K562 (cell line): ENCODE measurements around the gene IQCC. TPM values are rescaled to one million over a fixed set of nuclear protein-coding genes. Genes with fewer than 3 reads are reported as not detected.

Experiments used
- ATAC-seq: fragments of 200-7000 bp; cut with Tn5 transposase; 3 replicates; pipeline ENCODE4 v1.9.1; 2020; ENCODE audit warnings: moderate library complexity
- BruUV-seq: library from RNA; stranded (reverse); fragments of 400-500 nt; replicated peaks from 2 replicates; lab custom pipeline; 2021; lab: Mats Ljungman, UMichigan
- CTCF ChIA-PET: fragments of 300-600 bp; formaldehyde crosslinking; extraction: SDS; loops from one replicate; lab custom pipeline; 2021; ENCODE audit warnings: low intra/inter-chr PET ratio; lab: Yijun Ruan, JAX
- POLR2A ChIA-PET: fragments of 300-600, 350-650 bp; sonication (Branson Sonifier 250); formaldehyde crosslinking; extraction: SDS; loops from one replicate; lab custom pipeline; 2021; ENCODE audit warnings: antibody characterized with exemption, inconsistent platforms; lab: Yijun Ruan, JAX
- DNase-seq, 4 experiments: peaks; one replicate each; pipeline versions ENCODE4 v3.0.0 to v3.0.0-alpha.2; 2011 to 2018; ENCODE audit warnings: low spot score in 3 of 4, mixed read lengths in 3 of 4; ENCODE audit errors: extremely low read depth in 1 of 4
- FAIRE-seq: peaks from 2 replicates; lab custom pipeline; 2011; peaks lifted over from hg19 to GRCh38; lab: Jason Lieb, UNC
- H2AFZ ChIP-seq: 2 replicates; pipeline ENCODE4 v1.6.0; 2011; ENCODE audit warnings: low read depth, low read length, control low read depth, inconsistent platforms
- H3K27ac ChIP-seq: fragments of 200-600 bp; 3 replicates; pipeline ENCODE4 v1.8.0; 2011; ENCODE audit warnings: low read depth, mild to moderate bottlenecking, control low read depth, inconsistent platforms, low read length, moderate library complexity, mixed read lengths; ENCODE audit errors: extremely low read depth
- H3K27me3 ChIP-seq, 2 experiments: fragments of 300-600 bp in 1 of 2; 2 replicates in 1 of 2; 3 replicates in 1 of 2; pipeline versions ENCODE4 v1.6.0 to v1.8.0; 2011; ENCODE audit warnings: inconsistent platforms in 2 of 2, low read length in 2 of 2, mild to moderate bottlenecking in 1 of 2, mixed read lengths in 1 of 2, moderate library complexity in 1 of 2; ENCODE audit not compliant: control insufficient read depth in 2 of 2, insufficient read depth in 2 of 2
- H3K36me3 ChIP-seq: fragments of 300-600 bp; 3 replicates; pipeline ENCODE4 v1.8.0; 2011; ENCODE audit warnings: mild to moderate bottlenecking, low read length, inconsistent platforms; ENCODE audit not compliant: control insufficient read depth, insufficient read depth
- H3K4me1 ChIP-seq, 2 experiments: fragments of 200-600 bp in 1 of 2; replicated peaks in 1 of 2; 2 replicates in 1 of 2; 3 replicates in 1 of 2; pipeline versions ENCODE4 v1.5.1 to v1.8.0; 2011; ENCODE audit warnings: inconsistent platforms in 2 of 2, low read length in 2 of 2, mild to moderate bottlenecking in 1 of 2, mixed read lengths in 1 of 2, moderate library complexity in 1 of 2; ENCODE audit not compliant: control insufficient read depth in 2 of 2, insufficient read depth in 2 of 2
- H3K4me2 ChIP-seq: 2 replicates; pipeline ENCODE4 v1.6.1; 2011; ENCODE audit warnings: low read length, control low read depth, inconsistent platforms, mixed read lengths; ENCODE audit not compliant: insufficient read depth
- H3K4me3 ChIP-seq: fragments of 200-600 bp; sonication (generic), shearing (Covaris generic); 2 replicates; pipeline ENCODE4 v1.5.1; 2016; ENCODE audit warnings: control low read depth, inconsistent platforms
- H3K79me2 ChIP-seq: fragments of 200-600 bp; 3 replicates; pipeline ENCODE4 v1.8.0; 2011; ENCODE audit warnings: low read length, inconsistent platforms; ENCODE audit not compliant: control insufficient read depth, insufficient read depth
- H3K9ac ChIP-seq, 2 experiments: 2 replicates each; pipeline versions ENCODE4 v1.6.0 to v1.6.1; 2011; ENCODE audit warnings: low read depth in 2 of 2, low read length in 2 of 2, control low read depth in 1 of 2, inconsistent platforms in 1 of 2, mild to moderate bottlenecking in 1 of 2, mixed read lengths in 1 of 2; ENCODE audit not compliant: insufficient read depth in 1 of 2
- H3K9me1 ChIP-seq: one replicate; pipeline ENCODE4 v1.6.0; 2011; ENCODE audit warnings: inconsistent platforms, mild to moderate bottlenecking, low read length, moderate library complexity; ENCODE audit not compliant: control insufficient read depth, insufficient read depth
- H3K9me3 ChIP-seq: replicated peaks from 2 replicates; pipeline ENCODE4 v1.5.1; 2011; ENCODE audit warnings: low read depth, low read length, inconsistent platforms; ENCODE audit not compliant: control insufficient read depth, insufficient read depth
- H4K20me1 ChIP-seq: replicated peaks from 2 replicates; pipeline ENCODE4 v1.6.1; 2011; ENCODE audit warnings: low read length, inconsistent platforms, mixed read lengths; ENCODE audit not compliant: control insufficient read depth, insufficient read depth
- ATF3 ChIP-seq, 2 experiments: fragments of 450-650 bp in 1 of 2; sonication (generic) in 1 of 2; formaldehyde crosslinking in 1 of 2; IDR thresholded peaks in 1 of 2; conservative IDR thresholded peaks in 1 of 2; 2 replicates each; pipeline versions ENCODE4 v1.6.1 to v1.8.1; 2016 to 2023; ENCODE audit warnings: mild to moderate bottlenecking in 2 of 2, moderate library complexity in 2 of 2, inconsistent platforms in 1 of 2, missing genetic modification reagents in 1 of 2
- CXXC5 ChIP-seq: fragments of 250-450 bp; sonication (Bioruptor Pico); IDR thresholded peaks from 2 replicates; pipeline ENCODE4 v1.8.0; 2022; ENCODE audit warnings: inconsistent platforms, mild to moderate bottlenecking, moderate library complexity
- FOS ChIP-seq: IDR thresholded peaks from 3 replicates; pipeline ENCODE4 v1.6.1; 2011; ENCODE audit not compliant: insufficient read length; ENCODE audit errors: extremely low read depth
- KHSRP ChIP-seq: fragments of 450-650 bp; IDR thresholded peaks from 2 replicates; pipeline ENCODE4 v1.6.1; 2017
- RREB1 ChIP-seq: fragments of 250-450 bp; sonication (Bioruptor Pico); IDR thresholded peaks from 2 replicates; pipeline ENCODE4 v1.4.0; 2020
- SRSF1 ChIP-seq: fragments of 200-400 bp; formaldehyde crosslinking; IDR thresholded peaks from 2 replicates; pipeline ENCODE4 v1.6.1; 2017; ENCODE audit warnings: mild to moderate bottlenecking, low read depth, low read length, moderate library complexity
- ZBTB7A ChIP-seq: IDR thresholded peaks from 2 replicates; pipeline ENCODE4 v1.6.1; 2011; ENCODE audit warnings: low read depth, mild to moderate bottlenecking, low read length, moderate library complexity, borderline replicate concordance; ENCODE audit not compliant: control insufficient read depth
- ZNF395 ChIP-seq: fragments of 200-800 bp; sonication (Bioruptor generic); IDR thresholded peaks from 2 replicates; pipeline ENCODE4 v1.6.1; 2017; ENCODE audit warnings: missing genetic modification characterization, missing compliant biosample characterization
- WGBS: fragments of 100-300 bp; shearing (Covaris generic); methylation state at CpG from one replicate; pipeline ENCODE4 v1.1.6; 2016; ENCODE audit warnings: low coverage, mixed read lengths; ENCODE audit not compliant: insufficient coverage; ENCODE audit errors: missing lambda C conversion rate; 5-methylcytosine and 5-hydroxymethylcytosine counted together
- in situ Hi-C: fragments of 300-500 bp; cut with MboI; formaldehyde crosslinking; loops from 4 replicates; pipeline ENCODE4 v1.15.0; 2018; ENCODE audit warnings: inconsistent platforms, mixed read lengths
- intact Hi-C: fragments of 100-400 bp; cut with micrococcal nuclease; formaldehyde crosslinking; loops from 2 replicates; pipeline ENCODE4 v1.14.2; 2022
- polyA plus RNA-seq, 8 experiments: library from polyadenylated mRNA; depleted of rRNA in 4 of 8; stranded (reverse) in 5 of 8; unstranded in 3 of 8; fragments of >200 nt; fragmentation: Nextera tagmentation in 2 of 8; fragmentation: Illumina TruSeq in 1 of 8; extraction: Ambion mirVana in 2 of 8; extraction: Trizol in 1 of 8; gene quantifications; 2 replicates each; pipeline versions ENCODE4 v1.2.1 to v1.2.3, GENCODE V29; 2011 to 2014; ENCODE audit warnings: inconsistent platforms in 1 of 8, missing spikeins in 1 of 8
- total RNA-seq, 7 experiments: library from RNA; depleted of rRNA in 6 of 7; stranded (reverse); fragments of >200 nt in 6 of 7; fragmentation: Illumina TruSeq in 2 of 7; extraction: Trizol in 2 of 7; gene quantifications; 2 replicates each; pipeline versions ENCODE4 v1.2.1 to v1.2.3, GENCODE V29; 2011 to 2021; ENCODE audit warnings: low replicate concordance in 1 of 7
- TF ChIP-seq, protein P1 (sequence below), 3 experiments: IDR thresholded peaks in 2 of 3; conservative IDR thresholded peaks in 1 of 3; 2 replicates each; pipeline ENCODE4 v1.5.1; 2011 to 2012; ENCODE audit warnings: low read length in 3 of 3, mild to moderate bottlenecking in 3 of 3, control low read depth in 2 of 3, improper control_type of control experiment in 1 of 3, inconsistent platforms in 1 of 3, low read depth in 1 of 3, mixed read lengths in 1 of 3, moderate library complexity in 1 of 3; ENCODE audit not compliant: insufficient read depth in 2 of 3

Gene IQCC
- total and polyA plus RNA-seq, 9 of the 15 experiments (the other 6 are each of a cell fraction or from before 2014, with no cell fraction given): 8.1 to 16.5 (median 10.7) TPM

DNA sequence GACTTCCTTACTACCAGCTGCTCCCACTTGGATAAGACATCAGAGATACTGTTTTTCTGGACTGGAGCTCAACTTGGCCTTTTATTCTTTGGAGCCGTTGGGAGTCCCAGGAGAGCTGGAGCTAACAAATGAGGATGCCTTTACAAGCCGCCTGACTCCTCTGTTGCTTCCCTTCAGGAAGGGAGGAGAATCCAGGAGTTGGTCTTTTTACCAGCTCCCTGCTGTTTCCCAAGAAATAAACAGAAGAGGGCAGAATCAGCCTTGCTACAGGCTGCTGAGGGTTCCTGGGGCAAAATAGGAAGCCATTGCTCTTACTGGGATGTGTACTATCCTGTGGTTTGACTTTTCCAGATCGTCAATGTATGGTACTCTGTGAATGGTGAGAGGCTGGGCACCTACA, 18.2 kb downstream of the IQCC start:
- WGBS: 73% methylated on average over 3 of the region's 3 CpGs
- FAIRE-seq: no peak
- Histone ChIP-seq H4K20me1 (no peaks in the 10 kb centered on the region), H3K4me1 (peaks cover 19 to 22% of the 10 kb centered on the region in 2 experiments; a peak in 4 of 5 replicates), H3K36me3 (peaks cover 64% of the 10 kb centered on the region), H3K79me2 (peaks cover 49% of the 10 kb centered on the region), H3K27me3 (no peaks in the 10 kb centered on the region), H3K9me3 (no peaks in the 10 kb centered on the region), H3K9me1 (no peaks in the 10 kb centered on the region), H3K9ac (peak overlapping the region; percentile 83 to 96; a peak in 3 of 4 replicates), H3K4me2 (peak overlapping the region; percentile 98), H3K4me3 (peak overlapping the region; percentile 80), H2AFZ (no peak overlapping the region), H3K27ac (peak overlapping the region; percentile 50)
- no peak for DNase-seq
- intact Hi-C loops (loop anchor here (2.0 kb wide), 1 partner anchor 93 kb away; no protein-coding TSS in a partner anchor), in situ Hi-C loops (no loop called here)
- BruUV-seq: no TSS peak
- ATAC-seq: no peak
- ChIA-PET CTCF (interaction anchor here (0.6 kb wide), 1 partner anchor 193 kb away, joined by 4 read pairs; no protein-coding TSS in a partner anchor), POLR2A (interaction anchor here (0.7 to 6.5 kb wide), 9 partner anchors 8 to 369 kb away, joined by 3 to 40 read pairs (median 3); partner anchors contain the start of gene TXLNA)
- TF ChIP-seq RREB1 (CRISPR knock-in tag): no peak
- TF ChIP-seq KHSRP: no peak
- TF ChIP-seq SRSF1: no peak
- TF ChIP-seq ZNF395: no peak
- no peak for TF ChIP-seq ZBTB7A
- TF ChIP-seq CXXC5: no peak
- no peak for TF ChIP-seq FOS
- TF ChIP-seq, protein P1, sequence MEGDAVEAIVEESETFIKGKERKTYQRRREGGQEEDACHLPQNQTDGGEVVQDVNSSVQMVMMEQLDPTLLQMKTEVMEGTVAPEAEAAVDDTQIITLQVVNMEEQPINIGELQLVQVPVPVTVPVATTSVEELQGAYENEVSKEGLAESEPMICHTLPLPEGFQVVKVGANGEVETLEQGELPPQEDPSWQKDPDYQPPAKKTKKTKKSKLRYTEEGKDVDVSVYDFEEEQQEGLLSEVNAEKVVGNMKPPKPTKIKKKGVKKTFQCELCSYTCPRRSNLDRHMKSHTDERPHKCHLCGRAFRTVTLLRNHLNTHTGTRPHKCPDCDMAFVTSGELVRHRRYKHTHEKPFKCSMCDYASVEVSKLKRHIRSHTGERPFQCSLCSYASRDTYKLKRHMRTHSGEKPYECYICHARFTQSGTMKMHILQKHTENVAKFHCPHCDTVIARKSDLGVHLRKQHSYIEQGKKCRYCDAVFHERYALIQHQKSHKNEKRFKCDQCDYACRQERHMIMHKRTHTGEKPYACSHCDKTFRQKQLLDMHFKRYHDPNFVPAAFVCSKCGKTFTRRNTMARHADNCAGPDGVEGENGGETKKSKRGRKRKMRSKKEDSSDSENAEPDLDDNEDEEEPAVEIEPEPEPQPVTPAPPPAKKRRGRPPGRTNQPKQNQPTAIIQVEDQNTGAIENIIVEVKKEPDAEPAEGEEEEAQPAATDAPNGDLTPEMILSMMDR (IDR thresholded peaks at IDR 0.05 in 2 of 3, conservative IDR thresholded peaks at IDR 0.05 in 1 of 3; ENCODE audit: insufficient read depth in 2 of 3, low read depth in 1 of 3, low read length in 3 of 3): 0 out of 6 replicates have a peak, but pooled peaks of 1 of the 3 experiments have one; percentile 25
- 0 out of 2 replicates have a peak, but pooled peaks have one; percentile 4 for TF ChIP-seq ATF3 (IDR thresholded peaks at IDR 0.05)
- no peak for TF ChIP-seq ATF3 (CRISPR knock-in tag; conservative IDR thresholded peaks at IDR 0.05)
